Sigmoid colon (tissue), 4 donors: ENCODE data around the gene CPEB1.

Source experiments
- EP300 ChIP-seq, 4 donors: sonication (generic); formaldehyde crosslinking; IDR thresholded peaks; one replicate each; pipeline ENCODE4 v1.6.1; 2017; ENCODE audit warnings: antibody characterized with exemption in 4 of 4
- POLR2A ChIP-seq, 2 donors: fragments of 450-650 bp; IDR thresholded peaks; one replicate each; pipeline ENCODE4 v1.6.1; 2016; ENCODE audit warnings: antibody characterized with exemption in 2 of 2, mild to moderate bottlenecking in 2 of 2, moderate library complexity in 2 of 2
- POLR2AphosphoS5 ChIP-seq, 4 donors: sonication (generic); formaldehyde crosslinking; IDR thresholded peaks; one replicate each; pipeline ENCODE4 v1.6.1; 2017; ENCODE audit warnings: antibody characterized with exemption in 4 of 4
- TF ChIP-seq, protein P1 (sequence below), 4 experiments: fragments of 450-650 bp in 3 of 4; fragments of 200-600 bp in 1 of 4; IDR thresholded peaks; one replicate each; pipeline ENCODE4 v1.5.1; 2016 to 2019; ENCODE audit warnings: antibody characterized with exemption in 4 of 4, mild to moderate bottlenecking in 3 of 4, moderate library complexity in 2 of 4

DNA sequence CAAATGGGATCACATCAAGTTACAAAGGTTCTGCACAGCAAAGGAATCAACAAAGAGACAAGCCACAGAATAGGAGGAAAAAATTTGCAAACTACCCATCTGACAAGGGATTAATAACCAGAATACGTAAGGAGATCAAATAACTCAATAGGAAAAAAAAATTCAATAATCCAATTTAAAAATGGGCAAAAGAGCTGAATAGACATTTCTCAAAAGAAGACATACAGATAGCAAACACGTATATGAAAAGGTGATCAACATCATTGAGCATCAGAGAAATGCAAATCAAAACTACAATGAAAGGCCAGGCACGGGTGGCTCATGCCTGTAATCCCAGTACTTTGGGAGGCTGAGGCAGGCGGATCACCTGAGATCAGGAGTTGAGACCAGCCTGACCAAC, 23.5 kb upstream of the CPEB1 start:
- TF ChIP-seq, protein P1, sequence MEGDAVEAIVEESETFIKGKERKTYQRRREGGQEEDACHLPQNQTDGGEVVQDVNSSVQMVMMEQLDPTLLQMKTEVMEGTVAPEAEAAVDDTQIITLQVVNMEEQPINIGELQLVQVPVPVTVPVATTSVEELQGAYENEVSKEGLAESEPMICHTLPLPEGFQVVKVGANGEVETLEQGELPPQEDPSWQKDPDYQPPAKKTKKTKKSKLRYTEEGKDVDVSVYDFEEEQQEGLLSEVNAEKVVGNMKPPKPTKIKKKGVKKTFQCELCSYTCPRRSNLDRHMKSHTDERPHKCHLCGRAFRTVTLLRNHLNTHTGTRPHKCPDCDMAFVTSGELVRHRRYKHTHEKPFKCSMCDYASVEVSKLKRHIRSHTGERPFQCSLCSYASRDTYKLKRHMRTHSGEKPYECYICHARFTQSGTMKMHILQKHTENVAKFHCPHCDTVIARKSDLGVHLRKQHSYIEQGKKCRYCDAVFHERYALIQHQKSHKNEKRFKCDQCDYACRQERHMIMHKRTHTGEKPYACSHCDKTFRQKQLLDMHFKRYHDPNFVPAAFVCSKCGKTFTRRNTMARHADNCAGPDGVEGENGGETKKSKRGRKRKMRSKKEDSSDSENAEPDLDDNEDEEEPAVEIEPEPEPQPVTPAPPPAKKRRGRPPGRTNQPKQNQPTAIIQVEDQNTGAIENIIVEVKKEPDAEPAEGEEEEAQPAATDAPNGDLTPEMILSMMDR (IDR thresholded peaks at IDR 0.05) = no peak
- TF ChIP-seq POLR2A (IDR thresholded peaks at IDR 0.05) (no peak), POLR2AphosphoS5 (IDR thresholded peaks at IDR 0.05) (no peak), EP300 (IDR thresholded peaks at IDR 0.05) (no peak)
